ENCODE data around the gene CDR2.
A peak's percentile ranks its signal among the peaks of the same experiment; 100 is the strongest.
"Not testable (repeated sequence)": the region's sequence is repeated elsewhere in the genome, so short reads cannot be mapped to it uniquely, and the experiment has no call there.

The CDR2 gene

DNA sequence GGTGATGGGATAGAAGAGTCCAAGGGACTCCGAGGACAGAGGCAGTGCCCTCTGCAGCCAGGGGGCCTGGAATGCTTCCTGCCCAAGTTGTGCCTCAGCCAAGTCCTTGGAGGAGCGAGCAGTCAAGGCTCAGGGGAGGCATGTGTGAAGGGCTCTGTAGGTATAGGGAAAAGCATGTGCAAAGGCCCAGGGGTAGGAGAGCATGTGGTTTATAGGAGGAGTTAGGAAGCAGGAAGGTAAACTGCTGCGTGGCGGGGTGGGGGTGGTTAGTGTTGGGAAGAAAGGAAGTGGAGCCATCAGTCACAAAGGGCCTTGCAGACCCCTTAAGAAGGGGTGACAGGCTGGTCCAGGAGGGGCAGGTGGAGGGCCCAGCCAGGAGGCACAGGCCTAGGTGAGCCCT lies 70.0 kb downstream of the CDR2 start:
- TF ChIP-seq, protein P1, sequence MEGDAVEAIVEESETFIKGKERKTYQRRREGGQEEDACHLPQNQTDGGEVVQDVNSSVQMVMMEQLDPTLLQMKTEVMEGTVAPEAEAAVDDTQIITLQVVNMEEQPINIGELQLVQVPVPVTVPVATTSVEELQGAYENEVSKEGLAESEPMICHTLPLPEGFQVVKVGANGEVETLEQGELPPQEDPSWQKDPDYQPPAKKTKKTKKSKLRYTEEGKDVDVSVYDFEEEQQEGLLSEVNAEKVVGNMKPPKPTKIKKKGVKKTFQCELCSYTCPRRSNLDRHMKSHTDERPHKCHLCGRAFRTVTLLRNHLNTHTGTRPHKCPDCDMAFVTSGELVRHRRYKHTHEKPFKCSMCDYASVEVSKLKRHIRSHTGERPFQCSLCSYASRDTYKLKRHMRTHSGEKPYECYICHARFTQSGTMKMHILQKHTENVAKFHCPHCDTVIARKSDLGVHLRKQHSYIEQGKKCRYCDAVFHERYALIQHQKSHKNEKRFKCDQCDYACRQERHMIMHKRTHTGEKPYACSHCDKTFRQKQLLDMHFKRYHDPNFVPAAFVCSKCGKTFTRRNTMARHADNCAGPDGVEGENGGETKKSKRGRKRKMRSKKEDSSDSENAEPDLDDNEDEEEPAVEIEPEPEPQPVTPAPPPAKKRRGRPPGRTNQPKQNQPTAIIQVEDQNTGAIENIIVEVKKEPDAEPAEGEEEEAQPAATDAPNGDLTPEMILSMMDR (IDR thresholded peaks at IDR 0.05; ENCODE audit: low read depth, low read length): no peak
- DNase-seq (ENCODE audit: low read depth, low spot score): no peak
- in situ Hi-C loops (cut with HindIII; ENCODE audit: low sequenced_read_pairs): no loop called here
- no peak overlapping the region for H3K4me3 ChIP-seq (ENCODE audit: low read depth, low read length)

DNA sequence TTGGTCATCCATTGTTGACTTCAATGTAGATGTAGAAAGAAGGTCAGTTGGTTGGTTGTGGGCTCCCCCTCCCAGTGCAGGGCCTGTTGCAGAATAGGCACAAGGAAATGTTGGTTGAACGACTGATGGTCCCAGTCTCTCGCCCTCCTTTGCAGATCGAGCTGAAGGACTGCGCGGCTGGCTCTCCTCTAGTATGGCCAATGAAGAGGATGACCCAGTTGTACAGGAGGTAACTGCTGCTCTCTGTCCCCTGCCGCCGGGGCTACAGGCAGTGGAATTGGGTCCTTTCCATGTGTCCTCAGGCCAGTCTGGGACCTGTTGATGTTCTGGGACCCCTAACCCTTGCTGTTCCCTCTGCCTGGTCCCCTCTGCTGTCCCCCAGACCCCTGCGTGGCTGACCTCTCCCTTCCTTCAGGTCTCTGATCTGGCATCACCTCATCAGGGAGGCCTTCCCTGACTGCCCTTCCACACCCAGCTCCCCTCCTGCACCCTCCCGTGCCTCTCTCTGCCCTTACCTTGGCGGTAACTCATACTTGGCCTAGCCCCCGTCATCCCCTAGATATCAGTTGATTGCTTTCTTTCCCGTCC lies 71.5 kb downstream of the CDR2 start:
- DNase-seq (ENCODE audit: low read depth, low spot score): no peak
- in situ Hi-C loops (cut with HindIII; ENCODE audit: low sequenced_read_pairs): no loop called here
- H3K4me3 ChIP-seq (ENCODE audit: low read depth, low read length): no peak overlapping the region
- TF ChIP-seq, protein P1 (IDR thresholded peaks at IDR 0.05; ENCODE audit: low read depth, low read length): no peak

DNA sequence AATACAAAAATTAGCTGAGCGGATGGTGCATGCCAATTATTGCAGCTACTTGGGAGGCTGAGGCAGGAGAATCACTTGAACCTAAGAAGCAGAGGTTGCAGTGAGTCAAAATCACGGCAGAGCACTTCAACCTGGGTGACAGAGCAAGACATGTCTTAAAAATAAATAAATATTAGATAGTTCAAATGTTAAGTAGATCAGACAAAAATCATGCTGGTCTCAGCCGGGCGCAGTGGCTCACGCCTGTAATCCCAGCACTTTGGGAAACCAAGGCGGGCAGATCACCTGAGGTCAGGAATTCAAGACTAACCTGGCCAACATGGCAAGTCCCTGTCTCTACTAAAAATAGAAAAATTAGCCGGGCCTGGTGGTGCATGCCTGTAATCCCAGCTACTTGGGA lies 73.0 kb downstream of the CDR2 start:
- in situ Hi-C loops (cut with HindIII; ENCODE audit: low sequenced_read_pairs); H3K4me3 ChIP-seq (ENCODE audit: low read depth, low read length): not testable (repeated sequence)

DNA sequence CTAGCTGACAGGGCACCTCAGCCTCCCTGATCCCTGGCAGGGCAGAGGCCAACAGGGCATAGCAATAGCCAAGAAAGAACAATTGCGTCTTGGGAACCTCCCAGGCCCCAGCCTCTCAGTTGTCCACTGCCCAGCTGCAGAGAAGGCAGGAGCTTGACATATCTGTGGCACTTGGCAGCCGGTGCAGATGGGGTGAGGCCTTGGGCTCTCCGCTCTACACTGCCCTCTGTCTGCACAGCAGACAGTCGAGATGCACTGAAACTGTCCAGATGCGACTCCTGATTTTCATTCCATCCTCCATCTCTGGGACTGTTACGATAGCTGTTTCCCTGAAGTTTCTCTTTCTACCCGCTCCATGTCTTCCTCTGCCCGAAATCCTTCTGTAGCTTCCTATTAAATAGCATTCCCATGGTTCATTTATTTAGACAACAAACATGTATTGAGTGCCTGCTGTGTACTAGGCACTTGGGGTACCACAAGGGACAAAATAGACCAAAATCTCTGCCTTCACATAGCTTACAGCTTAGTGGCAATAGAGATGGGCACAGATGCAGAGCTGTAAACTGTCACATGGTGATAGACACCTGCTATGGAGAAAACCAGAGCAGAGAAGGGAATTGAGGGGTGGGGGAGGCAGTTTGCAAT lies 73.9 kb downstream of the CDR2 start:
- peak; percentile 60 for DNase-seq (ENCODE audit: low read depth, low spot score)
- in situ Hi-C loops (cut with HindIII; ENCODE audit: low sequenced_read_pairs): no loop called here
- TF ChIP-seq, protein P1 (IDR thresholded peaks at IDR 0.05; ENCODE audit: low read depth, low read length): peak; percentile 79
- no peak overlapping the region for H3K4me3 ChIP-seq (ENCODE audit: low read depth, low read length)

More for the DNA sequence above, 73.0 kb downstream of the CDR2 start:
- not testable (repeated sequence) for DNase-seq (ENCODE audit: low read depth, low spot score)

DNA sequence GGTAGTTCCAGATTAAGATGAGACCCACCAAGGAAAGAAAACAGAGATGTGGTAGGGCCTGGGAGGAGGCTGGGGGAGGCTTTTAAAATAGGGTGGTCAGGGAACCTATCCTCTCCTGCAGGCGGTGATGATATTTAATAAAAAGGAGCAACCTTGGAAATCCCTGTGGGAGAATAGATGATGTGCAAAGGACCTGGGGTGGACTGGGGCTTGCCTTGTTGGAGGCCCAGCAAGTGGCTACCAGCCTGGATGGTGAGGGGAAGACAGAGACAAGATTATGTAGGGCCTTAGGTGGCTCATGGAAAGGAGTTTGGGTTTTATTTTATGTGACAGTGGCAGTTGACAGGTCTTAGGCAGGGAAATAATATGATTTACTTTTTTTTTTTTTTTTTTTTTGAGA lies 75.4 kb downstream of the CDR2 start:
- H3K4me3 ChIP-seq (ENCODE audit: low read depth, low read length): no peak overlapping the region
- DNase-seq (ENCODE audit: low read depth, low spot score): no peak
- in situ Hi-C loops (cut with HindIII; ENCODE audit: low sequenced_read_pairs): no loop called here
- TF ChIP-seq, protein P1 (IDR thresholded peaks at IDR 0.05; ENCODE audit: low read depth, low read length): no peak

DNA sequence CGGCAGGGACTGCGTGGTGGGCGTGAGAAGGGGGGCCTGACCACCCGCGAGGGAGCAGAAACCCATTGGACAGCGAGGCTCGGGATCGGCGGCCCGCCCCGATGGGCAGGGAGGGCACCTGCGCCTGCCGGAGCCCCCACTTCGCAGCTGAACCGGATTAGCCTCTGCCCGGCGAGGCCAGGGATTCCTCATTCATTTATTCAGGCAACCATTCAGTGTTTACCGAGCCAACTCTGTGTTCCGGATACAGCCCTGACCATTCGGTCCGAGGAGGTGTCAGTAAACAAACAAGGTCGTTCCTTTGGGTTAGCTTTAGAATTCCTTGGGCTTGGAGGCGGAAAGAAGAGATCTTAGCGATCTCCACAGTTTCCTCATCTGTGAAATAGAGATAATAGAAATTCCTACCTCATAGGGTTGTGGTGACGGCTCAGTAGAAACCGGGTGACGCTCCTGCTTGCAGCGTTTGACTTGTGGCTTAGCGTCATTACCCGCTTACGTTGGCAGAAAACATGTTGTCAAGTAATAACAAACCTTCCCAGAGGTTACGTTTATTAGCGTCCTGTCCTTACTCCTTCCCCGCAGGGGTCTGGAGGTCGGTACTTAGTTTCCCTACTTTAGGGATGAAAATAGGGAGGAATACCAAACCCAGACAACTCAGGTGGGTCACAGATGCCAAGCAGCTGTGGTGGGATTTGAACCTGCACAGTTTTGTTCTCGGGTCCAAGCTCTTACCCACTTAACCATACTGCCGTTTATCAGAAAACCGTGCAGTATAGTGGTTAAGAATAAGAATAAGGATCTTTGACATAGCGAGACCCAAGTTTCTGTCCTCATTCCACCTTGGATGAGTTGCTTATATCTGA lies 76.3 kb downstream of the CDR2 start:
- in situ Hi-C loops (cut with HindIII; ENCODE audit: low sequenced_read_pairs): no loop called here
- peak overlapping the region; percentile 86 for H3K4me3 ChIP-seq (ENCODE audit: low read depth, low read length)
- TF ChIP-seq, protein P1 (IDR thresholded peaks at IDR 0.05; ENCODE audit: low read depth, low read length): no peak
- DNase-seq (ENCODE audit: low read depth, low spot score): peak; percentile 95
